Epidermal melanocyte (primary cell): Measurements from ENCODE around the gene BRI3.

ENCODE experiments used
- DNase-seq: peaks from one replicate; pipeline ENCODE4 v3.0.0; 2011; ENCODE audit warnings: low spot score; ENCODE audit not compliant: insufficient read length

The BRI3 gene

DNA sequence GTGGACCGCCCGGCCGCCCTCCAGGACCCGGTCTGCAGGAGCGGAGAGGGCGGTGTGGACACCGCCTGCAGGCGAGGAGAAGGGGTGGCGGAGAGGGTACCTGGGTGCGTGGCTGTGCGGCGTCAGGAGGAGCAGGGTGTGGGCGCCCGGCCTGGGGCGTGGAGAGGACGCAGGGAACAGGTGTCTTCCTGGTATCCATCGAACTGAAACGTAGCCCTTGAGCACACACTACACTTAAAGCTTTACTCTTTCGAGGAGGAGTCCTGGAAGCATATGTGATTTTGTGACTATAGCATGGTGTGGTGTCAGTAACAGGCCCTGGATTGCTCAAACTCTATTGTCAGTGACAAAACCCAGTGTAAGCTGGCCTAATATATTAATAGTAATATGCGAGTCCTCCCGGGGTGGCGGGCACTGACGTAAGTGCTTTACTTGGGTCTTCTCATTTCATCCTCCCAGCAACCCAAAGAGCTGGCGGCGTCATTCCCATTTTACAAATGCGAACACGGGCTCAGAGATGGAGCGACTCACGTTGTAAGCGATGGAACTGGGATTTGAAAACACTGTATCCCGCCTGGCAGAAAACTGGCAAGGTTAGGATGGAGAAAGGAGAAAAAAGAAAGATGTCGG, 28.9 kb upstream of the BRI3 start:
- no peak for DNase-seq

DNA sequence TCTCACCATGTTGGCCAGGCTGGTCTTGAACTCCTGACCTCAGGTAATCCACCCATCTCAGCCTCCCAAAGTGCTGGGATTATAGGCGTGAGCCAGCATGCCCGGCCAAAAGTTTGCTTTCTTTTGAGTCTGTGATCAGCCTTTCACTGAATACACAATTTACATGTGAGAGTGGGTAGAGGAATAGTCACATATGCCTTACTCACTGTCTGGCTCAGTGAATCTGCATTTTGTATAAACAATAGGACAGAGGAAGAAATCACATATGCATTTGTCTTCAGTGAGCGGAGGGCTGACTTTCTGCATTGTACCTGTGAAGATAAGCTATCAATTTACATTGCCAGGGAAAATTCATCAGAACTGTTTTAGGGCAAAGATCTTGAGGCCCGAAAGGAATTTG, 27.0 kb upstream of the BRI3 start:
- no peak for DNase-seq

DNA sequence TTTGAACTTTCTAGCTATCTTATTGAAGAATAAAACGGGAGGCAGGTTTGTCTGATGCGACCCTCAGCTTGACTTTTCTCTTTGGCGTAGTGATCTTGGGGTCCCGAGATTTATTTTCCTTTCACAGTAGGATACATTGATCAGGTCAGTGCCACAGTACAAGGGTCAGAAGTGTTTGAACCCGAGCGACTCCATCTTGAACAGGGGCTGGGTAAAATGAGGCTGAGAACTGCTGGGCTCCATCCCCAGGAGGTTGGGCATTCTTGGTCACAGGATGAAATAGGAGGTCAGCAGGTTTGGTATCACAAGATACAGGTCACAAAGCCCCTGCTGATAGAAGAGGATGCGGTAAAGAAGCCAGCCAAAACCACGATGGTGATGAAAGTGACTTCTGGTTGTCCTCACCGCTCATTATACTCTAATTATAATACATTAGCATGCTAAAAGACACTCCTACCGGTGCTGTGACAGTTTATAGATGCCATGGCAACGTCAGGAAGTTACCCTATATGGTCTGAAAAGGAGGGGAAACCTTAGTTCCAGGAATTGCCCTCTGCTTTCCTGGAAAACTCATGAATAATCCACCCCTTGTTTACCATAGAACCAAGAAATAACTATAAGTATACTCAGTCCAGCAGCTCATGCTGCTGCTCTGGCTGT, 26.4 kb upstream of the BRI3 start:
- no peak for DNase-seq

DNA sequence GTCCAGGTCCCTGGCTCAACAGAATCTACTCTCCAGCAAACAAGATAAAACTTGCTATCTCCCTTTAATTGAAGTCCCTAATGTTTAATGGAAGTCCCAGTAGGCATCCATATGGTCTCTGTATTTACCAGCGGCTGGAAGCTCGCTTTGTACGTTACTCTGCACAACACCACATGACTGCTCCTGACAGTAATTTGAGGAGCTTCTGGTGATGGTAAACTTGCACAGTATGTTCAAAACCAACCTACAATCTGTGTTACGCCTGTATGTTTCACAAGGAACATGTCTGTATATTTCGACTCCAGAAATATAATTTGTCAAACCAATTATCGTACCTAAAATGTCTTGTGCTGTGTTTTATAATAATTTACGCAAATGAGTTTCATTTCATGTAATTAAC, 25.1 kb upstream of the BRI3 start:
- no peak for DNase-seq

DNA sequence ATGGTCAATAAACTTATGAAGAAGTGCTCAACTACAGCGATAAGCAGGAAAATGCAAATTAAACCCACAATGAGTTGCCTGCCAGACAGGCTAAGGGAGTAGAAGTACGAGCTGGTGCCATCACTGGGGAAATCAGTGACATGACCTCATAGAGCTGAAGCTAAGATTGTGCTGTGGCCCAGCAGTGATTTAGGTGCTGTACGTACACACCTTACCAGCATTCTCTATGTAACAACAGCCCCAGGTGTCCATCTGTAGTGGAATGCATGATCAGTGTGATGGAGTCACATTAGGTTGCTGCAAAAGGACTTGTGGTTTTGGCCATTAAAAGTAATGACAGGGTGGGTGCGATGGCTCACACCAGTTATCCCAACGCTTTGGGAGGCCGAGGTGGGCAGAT, 23.8 kb upstream of the BRI3 start:
- no peak for DNase-seq

DNA sequence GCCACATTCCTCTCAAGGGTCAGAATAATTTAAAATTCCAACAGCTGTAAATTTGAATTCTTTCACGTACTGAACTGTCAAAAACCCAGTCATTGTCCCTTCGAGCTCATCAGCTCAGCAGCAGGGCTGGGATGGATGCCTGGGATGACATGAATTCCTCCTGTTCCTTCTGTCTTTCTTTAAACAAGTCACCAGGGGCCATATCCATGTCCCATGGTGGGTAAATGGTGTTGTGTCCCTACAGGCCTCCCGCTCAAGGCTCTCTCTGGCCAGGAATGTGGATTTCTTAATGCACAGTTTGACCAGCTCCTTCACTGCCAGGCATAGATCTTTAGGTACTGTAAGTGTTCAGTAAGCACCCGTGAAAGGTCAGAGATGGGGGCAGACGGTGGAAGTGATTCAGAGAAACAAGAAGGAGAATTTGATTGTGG, 15.6 kb upstream of the BRI3 start:
- no peak for DNase-seq

DNA sequence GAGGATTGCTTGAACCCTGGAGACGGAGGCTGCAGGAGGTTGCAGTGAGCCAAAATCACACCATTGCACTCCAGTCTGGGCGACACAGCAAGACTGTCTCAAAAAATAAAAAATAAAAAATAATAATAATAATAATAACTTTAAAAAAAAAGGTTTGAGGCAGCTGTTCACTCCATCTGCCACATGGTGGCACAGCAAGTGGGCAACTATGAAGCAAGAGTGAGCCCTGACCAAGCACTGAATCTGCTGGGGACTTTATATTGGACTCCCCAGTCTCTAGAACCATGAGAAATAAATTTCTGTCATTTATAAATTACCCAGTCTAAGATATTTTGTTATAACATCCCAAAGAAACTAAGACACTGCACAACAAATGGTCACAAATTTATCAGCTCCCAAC, 14.6 kb upstream of the BRI3 start:
- no peak for DNase-seq

DNA sequence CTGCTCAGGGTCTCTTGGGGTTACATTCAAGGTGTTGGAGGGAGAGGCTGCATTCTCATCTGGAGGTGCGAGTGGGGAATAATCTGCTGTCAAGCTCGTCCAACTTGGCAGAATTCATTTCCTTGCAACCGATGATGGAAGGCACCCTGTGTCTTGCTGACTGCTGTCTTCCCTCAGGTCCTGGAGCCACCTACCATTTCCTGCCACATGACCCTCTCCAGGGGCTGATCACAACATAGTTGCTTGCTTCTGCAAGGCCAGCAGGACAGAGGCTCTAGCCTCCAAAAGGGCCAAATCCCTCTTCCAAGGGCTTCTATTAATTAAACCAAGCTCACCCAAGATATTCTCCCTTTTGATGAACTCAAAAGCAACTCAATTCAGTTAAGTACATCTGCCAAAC, 14.2 kb upstream of the BRI3 start:
- no peak for DNase-seq

DNA sequence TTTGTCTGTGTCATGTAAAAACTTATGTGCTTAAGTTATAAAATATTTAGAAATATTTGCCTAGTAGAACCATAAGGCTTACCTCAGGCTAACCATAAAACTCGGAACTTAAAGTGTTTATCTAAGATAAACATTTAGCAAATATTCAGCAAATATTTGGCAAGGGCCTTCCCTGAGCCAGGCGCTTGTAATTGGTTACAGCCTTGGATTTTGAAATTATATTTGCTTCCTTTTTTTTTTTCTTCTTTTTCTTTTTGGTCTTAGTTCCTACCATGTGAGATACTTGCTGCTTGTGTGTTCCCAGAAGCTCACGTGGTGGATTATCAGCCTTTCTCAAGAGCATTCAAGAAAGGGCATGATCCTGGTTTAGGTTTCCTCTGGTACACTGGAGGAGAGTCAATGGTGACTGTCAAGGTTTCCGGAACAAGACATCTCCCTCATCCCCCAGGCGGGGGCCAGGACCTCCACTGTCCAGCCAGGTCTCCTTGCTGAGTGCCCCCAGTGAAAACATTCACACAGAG, 5.2 kb upstream of the BRI3 start:
- DNase-seq: peak; percentile 43

DNA sequence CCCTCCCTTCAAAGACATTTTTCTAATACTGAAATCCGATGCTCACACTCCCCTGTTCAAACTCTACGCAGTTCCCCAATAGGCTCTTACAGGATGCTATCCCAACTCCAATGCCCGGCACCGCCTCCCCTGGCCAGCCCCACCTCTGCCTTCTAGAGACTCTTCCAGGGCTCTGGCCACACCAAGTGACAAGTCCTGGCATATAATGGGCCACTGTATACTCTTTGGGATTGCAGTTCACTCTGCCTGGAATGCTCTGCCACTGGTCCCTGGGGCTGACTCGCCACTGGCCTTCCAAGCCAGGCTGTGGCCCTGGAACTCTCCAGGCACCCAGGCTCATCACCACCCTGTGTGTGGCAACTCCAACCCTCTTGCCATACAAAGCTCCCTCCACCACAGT, 3.1 kb upstream of the BRI3 start:
- no peak for DNase-seq

DNA sequence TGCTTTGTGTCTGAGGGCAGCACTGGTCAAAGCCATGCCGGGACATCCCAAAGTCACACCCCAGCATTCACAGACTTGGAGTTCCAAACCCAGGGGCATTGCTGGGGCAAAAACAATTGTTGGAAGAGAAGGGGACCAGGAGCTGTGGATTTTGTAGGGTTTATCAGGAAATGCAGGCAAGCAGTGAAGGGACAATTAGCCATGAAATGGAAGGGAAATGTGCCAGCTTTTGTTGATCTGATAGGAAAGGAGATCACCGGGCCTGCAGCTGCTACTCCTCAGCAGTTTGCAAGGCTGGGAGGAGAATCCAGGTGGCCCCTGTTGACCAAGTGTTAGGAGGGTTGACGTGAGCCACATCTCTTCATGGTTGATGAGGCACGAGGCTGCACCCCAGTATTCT, 2.5 kb upstream of the BRI3 start:
- no peak for DNase-seq

DNA sequence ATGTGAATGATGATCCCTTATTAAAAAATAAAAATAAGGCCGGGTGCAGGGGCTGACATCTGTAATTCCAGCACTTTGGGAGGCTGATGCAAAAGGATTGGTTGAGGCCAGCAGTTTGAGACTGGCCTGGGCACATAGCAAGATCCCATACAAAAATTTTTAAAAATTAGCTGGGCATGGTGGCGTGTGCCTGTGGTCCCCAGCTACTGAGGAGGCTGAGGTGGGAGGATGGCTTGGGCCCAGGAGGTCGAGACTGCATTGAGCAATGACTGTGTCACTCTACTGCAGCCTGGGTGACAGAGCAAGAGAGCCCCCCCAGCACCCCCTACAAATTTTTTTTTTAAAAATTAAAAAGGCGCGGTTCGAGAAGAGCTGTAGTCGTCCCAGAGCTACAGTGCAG, 1.2 kb upstream of the BRI3 start:
- DNase-seq: no peak

DNA sequence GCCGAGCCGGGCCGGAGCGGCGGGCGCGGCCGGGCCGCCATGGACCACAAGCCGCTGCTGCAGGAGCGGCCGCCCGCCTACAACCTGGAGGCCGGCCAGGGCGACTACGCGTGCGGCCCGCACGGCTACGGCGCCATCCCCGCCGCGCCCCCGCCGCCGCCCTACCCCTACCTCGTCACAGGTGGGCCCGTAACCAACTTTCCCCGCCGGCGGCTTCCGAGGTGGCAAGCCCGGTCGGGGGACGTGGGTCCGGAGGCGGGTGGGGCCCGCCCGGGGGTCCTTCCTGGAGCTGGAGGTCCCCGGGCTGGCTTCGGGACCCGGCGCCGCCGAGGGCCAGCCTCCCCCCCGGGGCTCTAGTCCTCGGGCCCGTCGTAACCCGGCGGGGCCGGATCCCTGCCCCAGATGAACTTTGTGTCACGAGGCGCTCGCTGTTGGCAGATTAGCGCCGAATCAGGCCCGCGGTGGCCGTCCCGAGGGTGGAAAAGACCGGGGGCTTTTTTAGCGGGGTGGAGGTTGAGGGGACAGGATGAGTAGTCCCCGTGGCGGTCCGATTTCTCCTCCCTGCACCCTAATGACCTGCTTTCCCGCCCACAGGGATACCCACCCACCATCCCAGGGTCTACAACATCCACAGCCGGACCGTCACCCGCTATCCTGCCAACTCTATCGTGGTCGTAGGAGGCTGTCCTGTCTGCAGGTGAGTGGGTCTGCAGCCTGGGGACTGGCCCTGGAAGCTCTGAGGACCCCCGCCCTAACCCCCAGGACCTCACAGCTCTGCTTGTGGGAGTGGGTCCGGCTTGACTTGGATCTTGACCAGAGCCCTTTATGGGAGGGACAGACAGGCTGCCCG, 496 bp downstream of the BRI3 start:
- DNase-seq: no peak

DNA sequence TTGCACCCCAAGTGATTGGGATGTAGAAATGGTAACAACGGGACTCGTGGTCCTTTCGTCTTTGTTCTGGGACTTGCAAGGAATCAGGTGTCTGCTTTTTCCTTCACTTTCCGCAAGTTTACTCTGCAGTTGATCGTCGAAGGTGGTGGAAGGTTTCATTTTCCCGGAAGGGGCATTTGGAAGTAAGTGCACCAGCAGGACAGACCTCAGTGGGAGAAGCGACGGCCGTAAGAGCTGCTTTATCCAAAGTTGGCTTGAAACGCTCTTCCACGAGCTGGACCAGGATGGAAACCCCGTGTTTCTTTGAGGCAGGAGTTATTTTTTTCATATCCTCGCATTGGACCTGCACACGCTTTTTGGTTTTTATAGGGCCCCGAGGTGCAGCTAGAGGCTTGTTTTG, 1.2 kb downstream of the BRI3 start:
- DNase-seq: no peak

DNA sequence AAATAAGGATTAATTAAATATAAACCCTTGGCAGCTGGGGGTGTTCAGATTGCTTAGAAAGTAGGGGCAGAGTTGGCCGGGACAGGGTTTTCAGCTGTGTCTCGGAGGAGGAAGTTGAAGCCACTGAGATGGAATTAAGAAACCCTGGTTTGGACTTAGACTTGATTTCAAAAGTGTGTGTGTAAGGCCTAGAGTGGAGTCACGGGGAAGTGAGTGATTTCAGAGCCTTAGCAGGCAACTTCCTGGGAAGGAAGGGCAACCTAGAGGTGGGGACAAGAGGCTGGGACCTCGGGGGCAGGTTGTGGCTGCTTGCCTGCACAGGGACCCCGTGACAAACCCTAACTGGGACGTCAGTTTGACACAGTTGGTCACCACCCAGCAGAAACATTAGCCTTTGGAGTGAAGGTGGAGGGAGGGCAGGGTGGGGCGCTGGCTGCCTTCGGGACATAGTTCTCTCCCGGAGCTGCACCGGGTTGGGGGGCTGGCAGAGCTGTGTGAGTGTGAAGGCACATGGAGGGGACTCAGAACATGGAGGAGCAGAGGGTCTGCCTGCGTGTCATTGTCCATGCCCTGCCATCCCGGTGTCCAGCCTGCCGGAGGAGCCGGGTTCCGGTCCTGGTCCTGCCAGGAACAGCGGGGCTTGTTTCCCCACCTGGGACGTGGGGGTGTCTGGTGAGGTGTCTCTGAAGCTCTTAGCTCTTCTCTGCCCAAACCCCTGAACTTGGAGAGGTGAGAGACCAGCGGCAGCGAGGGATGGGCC, 1.8 kb downstream of the BRI3 start:
- DNase-seq: no peak

DNA sequence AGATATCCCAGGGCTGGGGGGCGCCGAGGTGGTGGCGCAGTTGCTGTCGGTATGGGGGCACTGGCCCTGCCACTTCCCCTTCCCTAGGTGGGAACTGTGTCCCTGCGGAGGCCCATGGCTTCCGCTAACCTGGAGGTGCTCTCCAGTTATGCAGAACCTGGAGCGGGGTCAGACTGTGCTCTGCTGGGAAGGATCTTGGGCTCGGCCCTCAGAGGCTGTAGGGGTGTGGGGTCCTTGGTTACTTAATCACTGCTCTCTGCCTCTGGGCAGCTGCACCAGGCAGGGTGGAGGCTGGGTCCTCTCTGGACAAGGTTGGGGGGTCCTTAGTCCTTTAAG, 2.4 kb downstream of the BRI3 start:
- DNase-seq: no peak

DNA sequence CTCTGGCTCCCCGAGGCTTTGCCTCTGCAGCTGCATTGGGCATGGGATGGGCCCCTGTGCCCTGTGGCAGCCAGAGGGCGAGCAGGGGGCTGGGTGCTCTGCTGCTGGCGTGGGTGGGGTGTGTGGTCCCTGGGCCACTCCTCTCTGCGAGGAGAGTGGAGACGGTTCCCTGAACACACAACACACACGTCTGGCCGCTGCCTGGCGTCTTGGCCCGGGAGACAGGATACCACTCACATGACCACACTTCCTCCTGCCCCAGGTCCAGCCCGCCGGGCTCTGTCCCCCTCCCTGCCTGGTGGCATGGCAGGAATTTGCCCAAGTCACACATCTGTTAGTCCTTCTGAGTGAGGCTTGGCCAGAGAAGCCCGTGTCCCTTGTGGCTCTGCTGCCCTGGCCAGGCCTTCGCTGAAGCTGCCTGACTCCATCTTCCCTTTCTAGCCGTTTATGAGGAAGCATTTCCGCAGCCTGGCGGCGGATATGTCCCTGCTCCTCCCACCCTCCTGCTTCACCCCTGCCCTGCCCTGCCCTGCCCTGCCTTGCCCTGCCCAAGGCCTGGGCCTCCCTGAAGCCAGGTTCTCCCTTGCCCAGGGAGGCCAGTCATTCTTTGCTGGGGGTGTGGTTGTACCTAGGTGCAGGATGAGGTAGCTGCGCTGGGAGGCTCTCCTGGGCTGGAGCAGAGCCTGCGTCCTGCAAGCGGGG, 3.0 kb downstream of the BRI3 start:
- peak; percentile 45 for DNase-seq

DNA sequence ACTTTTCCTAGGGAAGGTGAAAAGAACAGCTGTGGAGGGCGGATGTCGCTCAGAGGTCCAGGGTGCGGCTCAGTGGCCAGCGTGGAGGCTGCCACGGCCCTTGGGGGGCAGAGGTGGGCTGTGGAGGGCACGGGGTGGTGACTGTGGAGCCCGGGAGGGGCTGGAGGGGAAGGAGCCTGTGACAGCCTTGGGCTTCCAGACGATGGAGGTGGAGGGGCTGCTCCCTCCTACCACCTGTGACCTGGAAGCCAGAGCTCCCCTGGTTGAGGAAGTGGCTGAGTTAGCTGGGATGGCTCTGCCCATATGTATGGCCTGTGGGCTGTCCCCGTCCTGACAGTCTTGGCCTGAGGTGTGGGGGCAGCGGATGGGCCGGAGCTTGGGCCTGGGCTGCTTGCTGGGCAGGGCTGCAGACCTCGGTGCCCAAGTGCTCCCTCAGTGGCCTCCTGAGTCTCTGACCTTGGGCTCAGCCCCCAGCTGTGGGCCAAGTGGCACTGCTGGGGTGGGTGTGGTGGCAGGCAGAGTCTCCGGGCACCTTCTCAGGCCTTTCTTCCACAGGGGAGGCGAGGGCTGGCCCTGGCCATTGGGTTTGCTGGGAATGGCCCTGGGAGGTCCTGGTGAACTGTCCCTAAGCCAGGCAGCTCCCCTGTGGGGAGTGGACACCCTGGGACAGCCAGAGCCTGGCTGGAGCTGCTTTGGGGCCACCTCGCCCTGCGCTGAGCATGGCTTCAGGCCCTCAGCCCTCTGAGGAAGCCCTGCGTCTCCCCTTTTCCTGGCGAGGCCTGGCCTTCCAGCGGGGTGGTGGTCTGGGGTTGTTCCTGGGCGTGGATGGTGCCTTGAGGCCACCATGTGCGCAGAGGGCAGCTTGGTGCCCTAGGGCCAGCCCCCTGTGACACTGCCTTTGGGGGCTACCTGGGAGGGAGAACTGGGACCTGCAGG, 3.9 kb downstream of the BRI3 start:
- no peak for DNase-seq

DNA sequence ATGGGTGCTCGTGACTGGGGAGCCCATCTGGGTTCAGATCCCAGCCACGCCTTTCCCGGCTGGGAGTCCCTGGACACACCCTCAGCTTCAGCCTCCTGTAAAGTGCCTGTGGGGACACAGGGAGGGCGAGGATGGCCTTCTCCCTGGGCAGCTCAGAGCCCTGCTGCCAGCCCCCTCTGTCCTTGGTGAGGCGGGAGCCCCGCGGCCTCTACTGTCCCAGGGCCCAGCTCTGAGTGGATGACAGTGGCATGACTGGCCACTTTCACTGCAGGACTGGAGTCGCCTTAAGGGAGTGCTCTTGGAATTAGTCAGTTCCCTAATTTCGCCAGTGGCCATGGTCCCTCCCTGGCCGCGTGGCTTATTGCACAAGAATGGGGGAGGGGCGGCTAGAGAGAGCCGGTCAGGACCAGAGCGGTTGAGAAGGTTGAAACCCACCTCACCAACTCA, 4.6 kb downstream of the BRI3 start:
- DNase-seq: no peak
